Measurements from ENCODE around the gene KCNAB1.

The KCNAB1 gene

DNA sequence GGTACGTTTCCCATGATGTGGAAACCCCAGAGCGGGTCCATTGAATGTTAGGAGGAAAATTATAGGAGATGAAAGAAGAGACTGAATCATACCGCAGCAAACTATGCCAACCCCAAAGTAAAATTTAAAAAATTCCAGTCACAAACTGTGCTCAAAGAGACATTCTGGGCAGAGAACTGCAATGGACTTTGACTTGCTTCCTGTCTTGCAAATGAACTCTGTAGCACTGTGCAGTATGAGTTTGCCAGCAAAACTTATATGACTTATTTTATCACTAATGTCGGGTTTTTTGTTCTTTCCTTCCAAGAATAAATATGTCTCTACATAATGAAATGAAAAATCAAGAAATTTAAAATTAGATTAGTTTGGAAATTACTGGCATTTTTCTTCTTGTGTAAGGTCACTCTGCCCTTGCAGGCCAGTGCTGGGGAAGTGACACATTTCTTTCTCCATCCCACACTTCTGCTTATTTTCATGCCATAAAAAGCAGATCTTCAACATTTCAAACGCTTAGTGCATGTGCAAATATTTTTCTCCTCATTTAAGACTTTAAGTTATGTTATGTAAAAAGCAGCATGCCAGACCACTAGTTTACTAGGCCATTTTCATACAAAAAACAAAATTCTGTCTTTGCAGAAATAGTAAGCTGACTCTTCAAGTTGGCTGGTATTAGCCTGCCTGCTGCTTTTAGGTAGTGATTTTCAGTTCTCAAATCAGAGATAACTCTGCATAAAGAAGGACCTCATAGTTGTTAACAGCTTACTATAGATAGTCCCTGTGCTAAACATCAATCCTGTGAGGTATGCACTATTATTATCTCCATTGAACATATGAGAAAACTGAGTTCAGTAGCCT is 466.8 kb downstream of the KCNAB1 start:
- no peak for DNase-seq

DNA sequence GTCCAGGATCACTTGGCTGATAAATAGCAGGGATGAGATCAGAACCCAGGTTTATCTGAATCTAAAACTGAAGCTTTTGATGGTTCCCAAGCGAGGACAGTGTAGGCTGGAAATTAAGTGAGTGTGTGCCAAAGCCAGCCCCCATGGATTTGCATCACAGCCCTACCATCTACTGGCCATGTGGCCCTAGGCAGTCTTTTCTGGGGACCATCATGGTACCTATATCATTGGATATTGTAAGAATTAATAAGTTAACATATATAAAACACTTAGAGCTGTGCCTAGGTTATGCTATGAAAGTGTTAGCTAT is 467.3 kb downstream of the KCNAB1 start:
- no peak for DNase-seq
